Jurkat, Clone E6-1 (cell line): ENCODE results near the gene DIABLO. TPM values are rescaled to one million over a fixed set of nuclear protein-coding genes. Genes with fewer than 3 reads are reported as not detected.
"Not testable (repeated sequence)": the region's sequence is repeated elsewhere in the genome, so short reads cannot be mapped to it uniquely, and the experiment has no call there.

Experiments used
- DNase-seq: peaks from one replicate; pipeline ENCODE4 v3.0.0-alpha.2; 2011; ENCODE audit warnings: low read depth, low spot score
- H3K4me3 ChIP-seq: 2 replicates; pipeline ENCODE4 v1.5.1; 2011; ENCODE audit warnings: mild to moderate bottlenecking, low read length, control low read depth, moderate library complexity
- polyA plus RNA-seq: library from polyadenylated mRNA; unstranded; fragments of >200 nt; gene quantifications from one replicate; pipeline ENCODE4 v1.2.1, GENCODE V29; 2012; ENCODE audit warnings: missing spikeins; ENCODE audit not compliant: insufficient read length, insufficient read depth

The DIABLO gene
- polyA plus RNA-seq = 84.2 TPM

DNA sequence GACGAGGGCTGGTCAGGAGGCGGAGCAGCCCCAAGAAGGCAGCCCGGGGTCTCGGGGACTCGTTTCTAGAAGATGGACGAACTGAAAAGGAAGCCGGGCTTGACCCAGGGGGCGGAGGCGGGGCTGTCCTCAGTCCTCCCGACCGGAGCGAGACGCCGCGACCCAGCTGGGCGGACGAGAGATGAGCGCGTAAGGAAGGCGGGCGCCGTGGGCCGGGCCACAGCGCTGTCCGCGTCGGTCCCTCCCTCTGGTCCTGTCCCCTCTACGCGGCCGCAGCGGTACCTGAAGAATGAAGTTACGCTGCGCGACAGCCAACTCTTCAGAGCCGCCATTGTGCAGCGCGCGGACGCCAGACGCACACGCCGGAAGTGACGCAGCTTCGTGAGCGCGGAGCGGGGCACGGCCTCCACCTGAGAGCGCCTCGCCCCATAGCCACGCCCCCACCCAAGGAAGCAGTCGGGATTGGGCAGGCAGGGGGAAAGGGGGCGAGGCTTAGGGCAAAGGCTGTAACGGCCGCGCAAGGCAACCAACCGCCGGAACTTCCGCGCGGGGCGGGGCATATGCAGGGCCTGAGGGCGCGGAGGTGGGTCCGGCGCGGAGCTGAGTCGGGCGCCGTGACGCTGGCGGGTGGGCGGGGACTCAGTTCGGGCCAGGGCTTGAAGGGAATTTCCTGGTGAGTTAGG, at the start of gene DIABLO:
Gene DIABLO (minus strand): TSS at position 370 of the 683 bp plus-strand sequence. CDS start 38 bp downstream, at position 332.
- peak; percentile 98 for DNase-seq
- peak within 1 kb of the TSS; percentile 93 for H3K4me3 ChIP-seq

DNA sequence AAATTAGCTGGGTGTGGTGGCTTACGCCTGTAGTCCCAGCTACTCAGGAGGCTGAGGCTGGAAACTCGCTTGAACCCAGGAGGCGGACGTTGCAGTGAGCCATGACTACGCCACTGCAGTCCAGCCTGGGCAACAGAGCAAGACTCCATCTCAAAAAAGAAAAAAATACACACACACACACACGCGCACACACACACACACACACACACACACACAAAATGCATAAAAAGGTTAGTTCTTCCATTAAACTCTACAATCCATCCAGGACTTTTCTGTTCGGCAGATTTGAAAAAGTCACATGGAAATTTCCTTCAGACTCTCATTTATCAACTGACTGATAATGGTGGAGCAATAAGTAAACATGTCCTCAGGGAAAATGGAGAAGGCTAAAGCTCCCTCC, 49.6 kb upstream of the DIABLO start:
- no peak overlapping the region for H3K4me3 ChIP-seq
- DNase-seq = no peak

DNA sequence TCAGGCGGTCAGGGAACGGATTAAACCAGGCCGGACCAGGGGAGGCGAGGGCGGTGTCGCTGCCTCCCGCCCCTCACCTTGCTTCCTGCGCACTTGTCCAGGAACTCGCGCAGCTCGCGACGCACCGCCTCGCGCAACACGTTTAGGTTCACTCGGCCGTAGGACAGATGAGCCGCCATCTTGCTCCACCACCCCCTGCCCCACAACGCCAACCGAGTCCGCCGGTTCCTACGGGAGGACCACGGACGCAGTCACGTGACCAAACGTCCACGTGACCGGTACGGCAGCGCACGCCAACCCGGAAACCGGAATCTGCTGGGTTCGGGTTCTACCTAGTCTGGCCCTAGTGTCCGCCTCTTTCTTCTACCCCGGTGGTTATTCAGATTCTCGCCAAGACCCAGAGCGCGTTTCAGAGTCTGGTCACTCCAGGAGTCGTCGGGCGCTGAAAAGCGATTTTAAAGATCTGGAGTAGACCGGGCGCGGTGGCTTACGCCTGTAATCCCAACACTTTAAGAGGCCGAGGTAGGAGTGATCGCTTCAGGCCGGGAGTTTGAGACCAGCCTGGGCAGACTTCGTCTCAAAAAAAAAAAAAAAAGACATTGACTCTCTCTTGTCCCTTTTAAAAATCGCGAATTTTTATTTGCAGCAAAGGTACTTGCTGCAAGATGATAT, 40.5 kb upstream of the DIABLO start, which contains the start of gene VPS33A:
Gene VPS33A (minus strand): TSS at position 265 of the 672 bp plus-strand sequence. CDS start 86 bp downstream, at position 179.
- peak; percentile 98 for DNase-seq
- peak within 1 kb of the TSS; percentile 93 for H3K4me3 ChIP-seq

DNA sequence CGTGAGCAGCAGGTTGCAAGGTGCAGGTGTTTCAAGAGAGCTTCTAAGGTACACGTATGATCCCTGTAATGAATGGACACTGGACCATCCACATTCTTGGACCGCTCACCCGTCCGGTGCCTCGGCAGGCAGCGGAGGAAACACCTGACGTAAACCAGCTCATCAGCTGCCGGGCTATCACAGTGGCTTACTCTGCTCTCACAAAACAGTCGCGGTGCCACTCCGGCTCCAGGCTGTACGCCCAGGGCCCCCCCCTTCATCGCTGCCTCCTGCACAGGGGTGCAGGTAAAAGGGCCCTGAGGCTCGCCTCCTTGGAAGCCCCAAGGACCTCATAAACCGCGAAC, 40.0 kb upstream of the DIABLO start:
- peak overlapping the region; percentile 93 for H3K4me3 ChIP-seq
- no peak for DNase-seq

DNA sequence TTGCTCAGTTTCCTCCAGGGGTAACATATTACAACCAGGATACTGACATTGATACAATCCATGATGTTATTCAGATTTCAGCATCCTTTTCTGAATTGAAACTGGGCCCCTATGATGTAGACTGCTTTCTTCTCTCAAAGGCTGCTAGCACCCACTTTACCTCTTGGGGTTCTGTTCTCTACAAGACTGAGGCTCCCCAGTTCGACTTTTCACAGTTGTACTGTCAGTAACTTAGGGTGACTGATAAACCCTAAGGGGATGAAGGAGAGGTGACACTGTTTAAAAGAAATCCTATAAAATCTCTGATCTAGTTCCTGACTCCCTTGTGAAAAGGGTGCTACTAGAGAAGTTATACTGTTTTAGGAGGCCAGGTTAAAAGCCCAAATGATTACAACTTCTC, 39.6 kb upstream of the DIABLO start:
- no peak for DNase-seq
- peak overlapping the region; percentile 93 for H3K4me3 ChIP-seq

DNA sequence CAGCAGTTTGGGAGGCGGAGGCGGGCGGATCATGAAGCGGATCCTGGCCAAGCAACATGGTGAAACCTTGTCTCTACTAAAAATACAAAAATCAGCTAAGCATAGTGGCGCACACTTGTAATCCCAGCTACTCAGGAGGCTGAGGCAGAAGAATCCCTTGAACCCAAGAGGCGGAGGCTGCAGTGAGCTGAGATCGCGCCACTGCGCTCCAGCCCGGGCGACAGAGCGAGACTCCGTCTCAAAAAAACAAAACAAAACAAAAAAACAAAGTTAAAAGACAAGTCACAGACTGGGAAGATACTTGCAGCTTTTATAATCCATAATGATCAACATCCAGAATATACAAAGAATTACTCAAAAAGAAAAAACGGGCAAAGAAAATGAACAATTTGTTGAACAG, 34.9 kb upstream of the DIABLO start:
- not testable (repeated sequence) for H3K4me3 ChIP-seq, DNase-seq

DNA sequence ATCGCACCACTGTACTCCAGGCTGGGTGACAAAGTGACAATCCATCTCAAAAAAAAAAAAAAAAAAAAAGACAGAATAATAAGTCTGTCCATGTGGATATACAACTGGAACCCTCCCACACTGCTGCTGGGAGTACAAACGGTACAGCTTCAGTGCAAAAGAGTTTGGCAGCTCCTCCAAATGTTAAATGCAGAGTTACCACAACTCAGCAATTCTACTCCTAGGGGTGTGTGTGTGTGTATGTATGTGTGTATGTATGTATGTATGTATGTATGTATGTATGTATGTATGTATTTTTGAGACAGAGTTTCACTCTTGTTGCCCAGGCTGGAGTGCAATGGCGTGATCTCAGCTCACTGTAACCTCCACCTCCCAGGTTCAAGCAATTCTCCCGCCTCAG, 33.1 kb upstream of the DIABLO start:
- not testable (repeated sequence) for DNase-seq, H3K4me3 ChIP-seq

DNA sequence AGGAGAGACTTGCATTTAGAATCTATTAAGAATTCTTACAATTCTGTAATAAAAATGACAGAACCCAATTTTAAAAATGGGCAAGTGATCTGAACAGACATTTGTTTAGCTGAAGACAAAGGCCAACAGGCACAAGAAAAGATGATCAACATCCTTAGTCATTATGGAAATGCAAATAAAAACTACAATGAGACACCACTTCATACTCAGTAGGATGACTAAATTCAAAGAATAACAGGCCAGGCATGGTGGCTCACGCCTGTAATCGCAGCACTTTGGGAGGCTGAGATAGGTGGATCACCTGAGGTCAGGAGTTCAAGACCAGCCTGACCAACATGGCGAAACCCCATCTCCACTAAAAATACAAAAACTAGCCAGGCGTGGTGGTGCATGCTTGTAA, 32.6 kb upstream of the DIABLO start:
- DNase-seq, H3K4me3 ChIP-seq: not testable (repeated sequence)

DNA sequence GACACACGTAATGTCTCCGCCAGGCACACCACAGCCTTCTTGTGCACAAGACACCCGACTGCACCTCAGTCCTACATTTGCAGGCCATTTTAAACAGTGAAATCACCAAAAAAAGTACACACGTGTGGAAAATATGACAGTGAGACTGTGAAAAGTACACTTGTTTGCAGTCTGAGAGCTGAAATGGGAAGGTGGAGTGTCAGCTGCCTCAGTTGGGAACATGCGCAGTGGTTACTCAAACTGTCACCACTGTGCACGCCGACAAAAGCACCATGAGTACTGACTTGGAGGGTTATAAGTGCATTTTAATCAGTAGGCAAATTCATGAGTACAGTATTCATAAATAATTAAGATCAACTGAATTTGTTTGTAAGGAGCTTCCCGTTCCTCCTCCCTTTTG, 24.7 kb upstream of the DIABLO start:
- H3K4me3 ChIP-seq = no peak overlapping the region
- DNase-seq = no peak

DNA sequence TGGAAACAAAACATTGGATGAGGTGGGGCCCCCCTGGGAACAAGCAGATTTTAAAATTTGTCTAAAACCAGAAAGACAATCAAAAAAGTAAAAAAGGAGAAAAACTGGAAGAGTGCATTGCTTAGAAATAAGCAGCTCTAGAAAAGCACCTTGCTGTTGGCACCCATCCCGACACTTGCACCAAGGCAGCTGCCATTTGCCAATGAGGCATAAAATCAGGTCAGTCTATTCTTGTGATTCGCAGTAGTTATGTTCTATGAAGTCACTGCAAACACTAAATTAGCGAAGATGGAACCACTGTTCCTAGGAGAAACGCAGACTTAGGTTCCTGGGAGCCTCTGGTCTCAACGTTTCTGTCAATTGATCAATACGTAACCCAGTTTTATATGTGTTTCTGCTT, 24.2 kb upstream of the DIABLO start:
- no peak overlapping the region for H3K4me3 ChIP-seq
- DNase-seq = no peak

DNA sequence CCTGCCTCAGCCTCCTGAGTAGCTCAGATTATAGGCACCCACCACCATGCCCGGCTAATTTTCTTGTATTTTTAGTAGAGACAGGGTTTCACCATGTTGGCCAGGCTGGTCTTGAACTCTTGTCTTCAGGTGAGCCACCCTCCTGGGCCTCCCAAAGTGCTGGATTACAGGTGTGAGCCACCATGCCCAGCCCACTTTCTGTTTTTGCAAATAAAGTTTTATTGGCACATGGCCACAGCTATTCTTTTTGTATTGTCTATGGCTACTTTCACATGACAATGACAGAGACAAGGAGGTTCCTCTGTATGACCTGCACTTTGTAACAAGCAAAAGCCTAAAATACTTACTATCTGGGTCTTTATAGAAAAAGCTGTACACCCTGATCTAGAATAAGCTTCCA, 19.7 kb upstream of the DIABLO start:
- DNase-seq = no peak
- H3K4me3 ChIP-seq = no peak overlapping the region

DNA sequence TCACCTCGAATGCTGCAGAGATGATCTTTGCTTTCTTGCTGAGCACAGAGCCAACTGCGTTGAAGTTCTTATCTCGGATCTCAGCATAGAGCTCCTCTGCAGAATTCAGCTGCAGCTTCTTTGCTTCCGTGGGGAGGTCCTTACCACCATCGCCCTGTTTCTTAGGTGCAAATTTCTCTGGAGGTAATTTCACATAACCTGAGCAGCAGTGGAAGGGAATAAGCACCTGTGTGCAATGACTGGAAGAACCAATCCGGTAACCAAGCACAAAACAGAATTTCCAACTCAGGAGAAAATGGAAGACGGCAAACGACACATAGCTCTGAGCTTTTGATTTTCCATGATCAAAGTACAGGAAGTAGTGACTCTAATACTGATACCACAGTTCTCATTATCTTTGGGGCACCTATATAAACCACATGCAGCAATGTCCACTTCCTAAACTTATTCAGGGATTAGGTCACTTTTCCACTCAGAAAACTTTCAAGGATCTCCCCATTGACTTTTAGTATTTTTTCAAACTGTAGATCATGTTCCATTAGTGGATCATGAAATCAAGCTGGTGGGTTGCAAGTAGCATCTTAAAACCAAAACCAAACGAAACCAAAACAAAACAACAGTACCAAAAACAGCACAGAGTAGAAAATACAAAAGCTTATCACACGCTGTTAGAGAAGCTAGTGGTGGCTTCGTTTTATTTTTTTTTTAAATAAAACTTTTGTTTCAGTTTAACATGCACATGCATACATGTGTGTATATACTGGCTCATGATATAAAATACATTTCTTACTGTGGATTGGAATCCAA, 18.9 kb upstream of the DIABLO start:
- DNase-seq = peak; percentile 49
- H3K4me3 ChIP-seq = peak overlapping the region; percentile 41

DNA sequence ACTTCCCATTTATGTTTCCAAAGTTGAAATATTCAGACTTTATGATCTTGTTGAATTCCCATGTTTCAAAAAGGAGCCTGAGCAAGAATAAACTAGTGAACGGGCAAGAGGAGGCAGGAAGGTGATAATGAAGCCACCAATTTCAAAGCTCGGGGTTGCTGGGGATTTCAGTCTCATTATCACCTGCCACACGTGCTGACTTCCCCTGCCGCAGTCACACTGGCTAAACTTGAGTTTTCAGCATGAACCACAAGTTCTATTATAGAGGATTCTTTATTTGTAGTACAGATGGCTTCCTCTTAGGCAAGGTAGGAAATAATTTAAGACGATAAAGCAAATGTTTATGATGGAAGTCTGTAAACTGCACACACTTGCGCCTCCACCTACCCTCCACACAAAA, 18.1 kb upstream of the DIABLO start:
- peak overlapping the region; percentile 41 for H3K4me3 ChIP-seq
- DNase-seq = peak; percentile 48

DNA sequence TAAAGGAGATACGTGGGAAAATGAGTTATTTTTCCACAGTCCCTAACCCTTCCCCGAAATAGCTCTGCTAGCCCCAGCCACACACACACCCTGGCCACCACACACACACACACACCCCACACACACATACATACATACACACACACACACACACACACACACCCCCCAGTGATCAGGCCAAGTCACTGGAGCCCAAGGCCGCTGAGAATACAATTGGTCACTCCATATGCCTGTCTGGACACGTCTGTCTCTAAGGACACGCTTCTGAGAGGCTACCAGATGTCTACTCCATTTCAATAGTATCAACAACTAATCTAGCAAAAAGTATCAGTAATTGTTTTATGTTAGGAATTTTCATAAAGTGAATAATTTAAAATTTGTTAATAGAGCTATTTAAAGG, 13.0 kb upstream of the DIABLO start:
- H3K4me3 ChIP-seq = no peak overlapping the region
- no peak for DNase-seq

DNA sequence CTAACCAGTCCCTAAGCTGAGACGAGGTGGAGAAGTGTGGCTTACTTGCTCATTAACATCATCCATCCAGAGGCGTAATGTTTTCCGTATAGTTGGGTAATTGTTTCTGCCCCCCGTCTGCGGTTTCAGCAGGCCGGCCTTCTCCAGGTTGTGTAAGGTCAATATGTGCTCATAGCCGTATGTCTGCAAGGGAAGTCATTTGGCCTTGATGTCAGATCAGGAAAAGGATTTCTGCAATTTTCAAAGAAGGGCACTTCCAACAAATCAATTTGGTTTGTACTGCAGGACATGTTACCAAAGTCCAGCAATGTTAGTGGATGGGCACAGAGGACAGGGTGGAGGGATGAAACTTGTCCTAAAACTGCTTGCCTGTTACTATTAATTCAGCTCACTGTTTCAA, 9.9 kb upstream of the DIABLO start:
- no peak for DNase-seq
- no peak overlapping the region for H3K4me3 ChIP-seq

DNA sequence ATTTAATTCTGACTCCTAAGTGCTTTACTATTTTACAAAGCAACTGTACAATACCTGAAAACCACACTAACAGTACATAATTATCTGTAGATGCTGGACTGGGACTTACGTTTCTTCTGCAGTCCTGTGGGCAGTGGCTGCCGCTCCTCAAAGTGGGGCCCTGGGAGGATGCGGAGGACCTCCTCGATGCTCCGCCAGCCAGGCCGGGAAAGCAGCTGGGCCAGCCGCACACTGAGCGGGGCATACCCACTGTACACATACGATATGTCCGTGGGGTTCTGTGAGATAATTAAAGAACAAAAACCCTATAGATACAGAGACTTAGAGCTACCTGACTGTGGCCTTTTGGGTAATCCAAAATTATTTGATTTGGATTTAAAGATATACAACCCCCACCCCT, 6.8 kb upstream of the DIABLO start:
- no peak for DNase-seq
- no peak overlapping the region for H3K4me3 ChIP-seq

DNA sequence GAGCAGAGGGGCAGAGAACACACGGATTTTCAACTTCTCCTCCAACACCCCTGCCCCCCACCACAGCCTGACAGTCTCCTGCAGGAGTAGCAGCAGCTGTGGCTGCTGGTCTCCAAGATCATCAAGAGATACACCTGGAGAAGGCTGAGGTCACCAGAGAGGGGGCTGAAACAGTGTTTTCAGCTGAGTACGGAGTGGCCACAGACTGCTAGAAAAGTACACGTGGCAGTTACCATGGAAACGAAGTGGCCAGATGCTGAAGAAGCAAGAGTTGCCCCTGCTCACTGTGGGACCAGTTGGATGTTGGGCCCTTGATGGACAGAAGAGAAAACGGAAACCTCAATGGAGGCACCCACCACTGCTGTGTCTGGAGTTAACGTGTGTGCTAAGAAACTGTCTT, 4.9 kb upstream of the DIABLO start:
- no peak for DNase-seq
- no peak overlapping the region for H3K4me3 ChIP-seq

DNA sequence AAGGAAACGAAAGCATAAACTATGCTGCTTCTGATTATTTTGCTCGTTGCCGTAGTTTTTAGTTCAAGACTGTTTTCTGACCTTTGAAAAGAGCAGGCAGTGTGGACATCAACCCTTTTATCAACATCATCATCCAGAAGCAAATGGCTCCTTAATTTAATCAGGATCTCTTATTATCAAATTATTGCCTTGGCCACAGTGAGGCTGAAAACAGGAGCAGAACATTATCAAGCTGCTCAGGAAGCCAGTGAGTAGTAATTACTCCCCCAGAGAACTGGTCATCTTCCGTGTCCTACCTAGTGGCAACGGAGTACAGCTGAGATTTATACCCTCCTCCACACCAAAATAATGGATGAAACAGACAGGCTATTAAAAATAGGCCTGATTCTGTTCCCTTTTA, 2.2 kb upstream of the DIABLO start:
- no peak for DNase-seq
- peak overlapping the region; percentile 46 for H3K4me3 ChIP-seq

DNA sequence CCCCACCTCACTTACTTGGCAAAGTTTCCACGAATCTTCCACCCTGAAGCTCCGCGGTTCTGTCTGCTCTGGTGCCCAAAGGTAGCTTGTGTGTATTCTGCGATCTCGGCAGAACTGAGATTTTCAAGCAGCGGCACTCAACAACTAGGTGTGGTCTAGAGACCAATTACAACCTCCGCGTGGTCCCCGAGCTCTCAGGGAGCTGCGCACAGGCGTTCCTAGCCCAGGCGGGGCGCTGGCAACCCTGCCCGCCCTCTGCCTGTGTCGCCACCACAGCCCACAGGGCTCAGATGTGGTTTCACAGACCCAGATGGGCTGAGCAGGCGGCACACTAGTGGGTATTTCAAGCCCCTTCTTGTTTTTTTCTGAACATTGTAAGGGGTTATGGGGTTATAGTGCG, 1.5 kb upstream of the DIABLO start:
- peak overlapping the region; percentile 46 for H3K4me3 ChIP-seq
- DNase-seq = peak; percentile 95
